A673 (cell line): Measurements from ENCODE around the gene C17orf50.

Experiments used
- EZH2 ChIP-seq: fragments of 200-600 bp; sonication (generic); IDR thresholded peaks from 2 replicates; pipeline ENCODE4 v1.6.1; 2017; ENCODE audit warnings: borderline replicate concordance, low read depth, mild to moderate bottlenecking, mixed read lengths, antibody characterized with exemption, low read length; ENCODE audit not compliant: poor library complexity, severe bottlenecking
- TF ChIP-seq, protein P1 (sequence below): fragments of 300-800, 200-600 bp; sonication (generic); conservative IDR thresholded peaks from 2 replicates; pipeline ENCODE4 v1.5.1; 2017; ENCODE audit warnings: low read depth, mild to moderate bottlenecking, antibody characterized with exemption, low read length, moderate library complexity, mixed read lengths

DNA sequence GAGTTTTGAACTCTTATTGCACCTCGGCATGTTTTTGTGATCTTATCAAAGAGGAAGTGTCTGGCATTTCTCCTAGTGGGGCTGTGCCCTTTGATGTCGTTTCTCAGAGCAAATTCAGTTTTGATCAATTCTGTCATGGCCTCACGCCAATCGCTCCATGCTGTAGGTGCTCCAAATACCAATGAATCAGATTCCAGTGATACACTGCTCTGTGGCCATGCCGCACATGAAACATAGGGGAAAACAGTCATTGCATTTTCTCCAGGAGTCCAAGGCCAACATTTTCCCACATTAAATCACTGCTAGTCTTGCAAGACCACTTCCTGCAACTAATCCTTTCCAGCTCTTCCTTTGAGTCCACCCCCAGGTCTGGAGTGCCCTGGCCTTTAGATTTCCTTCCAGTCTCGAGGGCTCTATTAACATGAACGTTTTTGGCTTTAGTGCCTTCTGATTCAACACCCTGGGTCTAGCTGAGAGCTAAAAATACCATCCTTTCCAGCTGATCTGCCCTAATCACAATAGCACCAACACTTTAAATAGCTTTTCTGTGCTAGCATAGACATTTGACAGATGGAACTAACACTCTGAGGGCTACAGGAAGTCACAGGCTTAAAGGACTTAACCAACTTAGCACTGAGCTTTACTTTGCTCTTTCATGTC lies 47.5 kb upstream of the C17orf50 start:
- TF ChIP-seq, protein P1, sequence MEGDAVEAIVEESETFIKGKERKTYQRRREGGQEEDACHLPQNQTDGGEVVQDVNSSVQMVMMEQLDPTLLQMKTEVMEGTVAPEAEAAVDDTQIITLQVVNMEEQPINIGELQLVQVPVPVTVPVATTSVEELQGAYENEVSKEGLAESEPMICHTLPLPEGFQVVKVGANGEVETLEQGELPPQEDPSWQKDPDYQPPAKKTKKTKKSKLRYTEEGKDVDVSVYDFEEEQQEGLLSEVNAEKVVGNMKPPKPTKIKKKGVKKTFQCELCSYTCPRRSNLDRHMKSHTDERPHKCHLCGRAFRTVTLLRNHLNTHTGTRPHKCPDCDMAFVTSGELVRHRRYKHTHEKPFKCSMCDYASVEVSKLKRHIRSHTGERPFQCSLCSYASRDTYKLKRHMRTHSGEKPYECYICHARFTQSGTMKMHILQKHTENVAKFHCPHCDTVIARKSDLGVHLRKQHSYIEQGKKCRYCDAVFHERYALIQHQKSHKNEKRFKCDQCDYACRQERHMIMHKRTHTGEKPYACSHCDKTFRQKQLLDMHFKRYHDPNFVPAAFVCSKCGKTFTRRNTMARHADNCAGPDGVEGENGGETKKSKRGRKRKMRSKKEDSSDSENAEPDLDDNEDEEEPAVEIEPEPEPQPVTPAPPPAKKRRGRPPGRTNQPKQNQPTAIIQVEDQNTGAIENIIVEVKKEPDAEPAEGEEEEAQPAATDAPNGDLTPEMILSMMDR, result no peak
- no peak for TF ChIP-seq EZH2
